ENCODE results near the gene NCR3LG1. TPM values are rescaled to one million over a fixed set of nuclear protein-coding genes. Genes with fewer than 3 reads are reported as not detected.

Gene NCR3LG1
- total RNA-seq, 1 experiment from 2014 or later: 14.2 TPM

Other genes with a start within 250 kb of the NCR3LG1 start
- gene PIK3C2A, start 143.8 kb upstream of the NCR3LG1 start, total RNA-seq (2022): 51.7 and 58.1 TPM in 2 replicates
- gene NUCB2, start 75.1 kb upstream of the NCR3LG1 start, total RNA-seq (2022): 89.4 and 137 TPM in 2 replicates
- 0.54 TPM in 1 of 2 replicates, not detected in the other for gene KCNJ11, start 36.9 kb downstream of the NCR3LG1 start, total RNA-seq (2022)
- gene ABCC8, start 125.0 kb downstream of the NCR3LG1 start, total RNA-seq (2022): not detected in 2 replicates
- gene USH1C, start 192.6 kb downstream of the NCR3LG1 start, total RNA-seq (2022): not detected in 2 replicates
- gene OTOG, start 195.5 kb downstream of the NCR3LG1 start, total RNA-seq (2022): not detected in 2 replicates